ENCODE data around the gene MAP1B. TPM values are rescaled to one million over a fixed set of nuclear protein-coding genes. Genes with fewer than 3 reads are reported as not detected.

The MAP1B gene
- total and polyA plus RNA-seq, 2 of the 4 experiments (the other 2 are of a cell fraction): 41.1 to 183 TPM

GRCh38 chr5:72152545-72152944, 45.3 kb downstream of the MAP1B start:
- DNase-seq (peak; percentile 59), ATAC-seq (ENCODE audit: low read depth) (no peak)
- 0 out of 2 replicates have a peak overlapping the region, but pooled peaks have one; percentile 30 for H3K23ac ChIP-seq (ENCODE audit: low read depth, low read length)
- H3K36me3 ChIP-seq (ENCODE audit: control insufficient read depth, insufficient read depth, low read length): peaks cover 7% of the 10 kb centered on the region; the same call in 1 of the 2 replicates
- peak overlapping the region; percentile 61 for H2BK120ac ChIP-seq (ENCODE audit: low read depth, low read length)
- 100% methylated on average over 1 of the region's 8 CpGs; no CpG with 5 or more reads in 1 of the 2 experiments for WGBS, 2 experiments (ENCODE audit: extremely low coverage in 2 of 2, insufficient read length in 1 of 2)
- H3K4ac ChIP-seq (ENCODE audit: low read depth, low read length): peak overlapping the region; percentile 57
- CTCF ChIA-PET: no interaction called here
- H3K56ac ChIP-seq (ENCODE audit: extremely low read depth, insufficient read depth, low read length): no peak overlapping the region
- BruUV-seq (replicated peaks): no TSS peak
- H4K5ac ChIP-seq (ENCODE audit: low read depth, low read length): peak overlapping the region; percentile 55; the same call in 1 of the 2 replicates
- peak overlapping the region; percentile 45; the same call in 1 of the 2 replicates for H3K18ac ChIP-seq (ENCODE audit: low read depth, low read length)
- H3K27ac ChIP-seq (ENCODE audit: insufficient read depth, low read length): no peak overlapping the region
- no peak for TF ChIP-seq SMC3 (IDR thresholded peaks at IDR 0.05; ENCODE audit: low read depth, low read length)
- TF ChIP-seq CEBPB (IDR thresholded peaks at IDR 0.05; ENCODE audit: low read depth, low read length): no peak
- no peak for TF ChIP-seq USF2 (IDR thresholded peaks at IDR 0.05; ENCODE audit: low read depth, low read length)
- no peak for TF ChIP-seq POLR2A (IDR thresholded peaks at IDR 0.05; ENCODE audit: low read depth, low read length)
- TF ChIP-seq RFX5 (IDR thresholded peaks at IDR 0.05; ENCODE audit: low read depth, low read length): no peak
- TF ChIP-seq MAZ (IDR thresholded peaks at IDR 0.05; ENCODE audit: borderline replicate concordance, low read depth, low read length): no peak
- TF ChIP-seq CHD1 (IDR thresholded peaks at IDR 0.05; ENCODE audit: low read depth, low read length): no peak
- no peak for TF ChIP-seq MAFK (IDR thresholded peaks at IDR 0.05; ENCODE audit: low read depth, low read length)
- TF ChIP-seq CTCF (conservative IDR thresholded peaks at IDR 0.05; ENCODE audit: low read depth, low read length): no peak
- no peak for TF ChIP-seq RAD21 (IDR thresholded peaks at IDR 0.05; ENCODE audit: low read length)
- no peak for TF ChIP-seq FOS (IDR thresholded peaks at IDR 0.05; ENCODE audit: low read depth, low read length)
- no peak for TF ChIP-seq NFE2L2 (IDR thresholded peaks at IDR 0.05; ENCODE audit: low read depth, low read length)
- no peak for TF ChIP-seq RCOR1 (IDR thresholded peaks at IDR 0.05; ENCODE audit: insufficient replicate concordance, low read length)
- TF ChIP-seq MXI1 (IDR thresholded peaks at IDR 0.05; ENCODE audit: borderline replicate concordance, low read depth, low read length): no peak
- H2BK20ac ChIP-seq (ENCODE audit: low read depth, low read length): peak overlapping the region; percentile 42; the same call in 1 of the 2 replicates
- POLR2A ChIA-PET (ENCODE audit: unreplicated experiment): no interaction called here
- peak overlapping the region; percentile 66 for H2AK9ac ChIP-seq (replicated peaks; ENCODE audit: low read depth, low read length, poor library complexity)
- no peaks in the 10 kb centered on the region for H3K9me3 ChIP-seq (ENCODE audit: control insufficient read depth, insufficient read depth, low read length)
- in situ Hi-C loops (cut with MboI; ENCODE audit: low sequenced_read_pairs) (no loop called here), dilution Hi-C loops (cut with HindIII; ENCODE audit: low sequenced_read_pairs, unreplicated experiment) (no loop called here), intact Hi-C loops (cut with micrococcal nuclease) (loop anchor here (5.0 kb wide), 1 partner anchor 95 kb away; no protein-coding TSS in a partner anchor)
- H3K27me3 ChIP-seq (ENCODE audit: control insufficient read depth, insufficient read depth, low read length): no peaks in the 10 kb centered on the region
- peak overlapping the region; percentile 47; the same call in 1 of the 2 replicates for H2AK5ac ChIP-seq (ENCODE audit: low read depth, low read length)
- no peak overlapping the region for H3K9ac ChIP-seq (ENCODE audit: low read depth, low read length)
- H2BK15ac ChIP-seq (ENCODE audit: low read depth, low read length): no peak overlapping the region
- H4K8ac ChIP-seq (ENCODE audit: low read depth in 2 of 2, low read length in 2 of 2): peak overlapping the region in 1 of 2 experiments; percentile 60; a peak in 1 of 4 replicates
- H2AFZ ChIP-seq (replicated peaks; ENCODE audit: low read length, poor library complexity): no peak overlapping the region
- H3K4me3 ChIP-seq (ENCODE audit: insufficient read depth, low read depth, low read length): no peak overlapping the region
- peaks cover 4% of the 10 kb centered on the region; the same call in 1 of the 2 replicates for H4K20me1 ChIP-seq (ENCODE audit: insufficient read depth, low read length)
- H3K4me2 ChIP-seq (ENCODE audit: low read depth, low read length): no peak overlapping the region
- H2BK5ac ChIP-seq (ENCODE audit: low read depth, low read length, poor library complexity, severe bottlenecking): peak overlapping the region; percentile 52
- H3K14ac ChIP-seq (replicated peaks; ENCODE audit: low read depth, low read length): peak overlapping the region; percentile 86
- peaks cover 34% of the 10 kb centered on the region for H3K4me1 ChIP-seq (ENCODE audit: control insufficient read depth, insufficient read depth, low read length)
- H3K79me1 ChIP-seq (ENCODE audit: low read depth in 1 of 2, low read length in 2 of 2): peaks cover 56 to 89% of the 10 kb centered on the region in 2 experiments
- H3K9me1 ChIP-seq (ENCODE audit: insufficient read depth, low read length): peaks cover 47% of the 10 kb centered on the region
- 0 out of 2 replicates have a peak overlapping the region, but pooled peaks have one; percentile 6 for H4K91ac ChIP-seq (ENCODE audit: insufficient read depth, low read depth, low read length)
